ENCODE results near the gene MTA2.

DNA sequence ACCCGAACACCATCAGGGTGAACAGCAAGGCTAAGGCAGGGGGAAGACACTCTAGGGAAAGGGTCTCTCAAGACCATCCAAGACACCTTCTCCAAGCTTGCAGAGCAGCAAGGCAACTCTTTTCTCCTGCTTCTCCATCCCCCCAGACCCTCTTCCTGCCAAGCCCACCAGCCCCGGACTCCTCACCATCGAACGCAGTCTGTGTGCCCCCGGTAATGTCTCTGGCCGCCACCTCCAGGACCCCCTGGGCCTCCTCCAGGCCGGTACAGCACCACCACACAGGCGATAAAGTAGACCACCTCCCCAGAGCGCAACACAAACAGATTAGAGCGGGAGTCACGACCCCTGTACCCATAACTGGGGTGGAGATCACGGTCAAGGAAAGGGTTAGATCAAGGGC, 7.1 kb upstream of the MTA2 start:
- TF ChIP-seq RARB (CRISPR knock-in tag; IDR thresholded peaks at IDR 0.05) (no peak), SNAI2 (CRISPR knock-in tag; IDR thresholded peaks at IDR 0.05) (no peak), TCF4 (CRISPR knock-in tag; IDR thresholded peaks at IDR 0.05; ENCODE audit: borderline replicate concordance) (no peak), ZNF8 (CRISPR knock-in tag; IDR thresholded peaks at IDR 0.05) (no peak), BACH2 (CRISPR knock-in tag; IDR thresholded peaks at IDR 0.05; ENCODE audit: borderline replicate concordance) (no peak), ZC3H10 (CRISPR knock-in tag; IDR thresholded peaks at IDR 0.05) (no peak), ARNTL (CRISPR knock-in tag; IDR thresholded peaks at IDR 0.05; ENCODE audit: borderline replicate concordance, low read depth) (no peak), TOX (CRISPR knock-in tag; IDR thresholded peaks at IDR 0.05; ENCODE audit: borderline replicate concordance) (no peak), PPARA (CRISPR knock-in tag; IDR thresholded peaks at IDR 0.05; ENCODE audit: borderline replicate concordance) (no peak), ZFP30 (CRISPR knock-in tag; IDR thresholded peaks at IDR 0.05) (no peak), ISL1 (CRISPR knock-in tag; IDR thresholded peaks at IDR 0.05) (no peak), ESRRG (CRISPR knock-in tag; IDR thresholded peaks at IDR 0.05) (no peak)
- TF ChIP-seq, protein P1, sequence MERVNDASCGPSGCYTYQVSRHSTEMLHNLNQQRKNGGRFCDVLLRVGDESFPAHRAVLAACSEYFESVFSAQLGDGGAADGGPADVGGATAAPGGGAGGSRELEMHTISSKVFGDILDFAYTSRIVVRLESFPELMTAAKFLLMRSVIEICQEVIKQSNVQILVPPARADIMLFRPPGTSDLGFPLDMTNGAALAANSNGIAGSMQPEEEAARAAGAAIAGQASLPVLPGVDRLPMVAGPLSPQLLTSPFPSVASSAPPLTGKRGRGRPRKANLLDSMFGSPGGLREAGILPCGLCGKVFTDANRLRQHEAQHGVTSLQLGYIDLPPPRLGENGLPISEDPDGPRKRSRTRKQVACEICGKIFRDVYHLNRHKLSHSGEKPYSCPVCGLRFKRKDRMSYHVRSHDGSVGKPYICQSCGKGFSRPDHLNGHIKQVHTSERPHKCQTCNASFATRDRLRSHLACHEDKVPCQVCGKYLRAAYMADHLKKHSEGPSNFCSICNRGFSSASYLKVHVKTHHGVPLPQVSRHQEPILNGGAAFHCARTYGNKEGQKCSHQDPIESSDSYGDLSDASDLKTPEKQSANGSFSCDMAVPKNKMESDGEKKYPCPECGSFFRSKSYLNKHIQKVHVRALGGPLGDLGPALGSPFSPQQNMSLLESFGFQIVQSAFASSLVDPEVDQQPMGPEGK (CRISPR knock-in tag; IDR thresholded peaks at IDR 0.05; ENCODE audit: borderline replicate concordance), result no peak
- TF ChIP-seq, protein P2, sequence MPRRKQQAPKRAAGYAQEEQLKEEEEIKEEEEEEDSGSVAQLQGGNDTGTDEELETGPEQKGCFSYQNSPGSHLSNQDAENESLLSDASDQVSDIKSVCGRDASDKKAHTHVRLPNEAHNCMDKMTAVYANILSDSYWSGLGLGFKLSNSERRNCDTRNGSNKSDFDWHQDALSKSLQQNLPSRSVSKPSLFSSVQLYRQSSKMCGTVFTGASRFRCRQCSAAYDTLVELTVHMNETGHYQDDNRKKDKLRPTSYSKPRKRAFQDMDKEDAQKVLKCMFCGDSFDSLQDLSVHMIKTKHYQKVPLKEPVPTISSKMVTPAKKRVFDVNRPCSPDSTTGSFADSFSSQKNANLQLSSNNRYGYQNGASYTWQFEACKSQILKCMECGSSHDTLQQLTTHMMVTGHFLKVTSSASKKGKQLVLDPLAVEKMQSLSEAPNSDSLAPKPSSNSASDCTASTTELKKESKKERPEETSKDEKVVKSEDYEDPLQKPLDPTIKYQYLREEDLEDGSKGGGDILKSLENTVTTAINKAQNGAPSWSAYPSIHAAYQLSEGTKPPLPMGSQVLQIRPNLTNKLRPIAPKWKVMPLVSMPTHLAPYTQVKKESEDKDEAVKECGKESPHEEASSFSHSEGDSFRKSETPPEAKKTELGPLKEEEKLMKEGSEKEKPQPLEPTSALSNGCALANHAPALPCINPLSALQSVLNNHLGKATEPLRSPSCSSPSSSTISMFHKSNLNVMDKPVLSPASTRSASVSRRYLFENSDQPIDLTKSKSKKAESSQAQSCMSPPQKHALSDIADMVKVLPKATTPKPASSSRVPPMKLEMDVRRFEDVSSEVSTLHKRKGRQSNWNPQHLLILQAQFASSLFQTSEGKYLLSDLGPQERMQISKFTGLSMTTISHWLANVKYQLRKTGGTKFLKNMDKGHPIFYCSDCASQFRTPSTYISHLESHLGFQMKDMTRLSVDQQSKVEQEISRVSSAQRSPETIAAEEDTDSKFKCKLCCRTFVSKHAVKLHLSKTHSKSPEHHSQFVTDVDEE (CRISPR knock-in tag; IDR thresholded peaks at IDR 0.05), result no peak

Data from SK-N-SH treated with all-trans-retinoic acid at 6 μM for 48 hours (cell line).